Neural cell (in vitro differentiated cells): ENCODE measurements around the gene SUMO4.

Source experiments
- EP300 ChIP-seq: fragments of 450-650 bp; conservative IDR thresholded peaks from 2 replicates; pipeline ENCODE4 v1.6.1; 2014; ENCODE audit warnings: antibody characterized with exemption, mild to moderate bottlenecking, moderate library complexity; ENCODE audit not compliant: poor library complexity, severe bottlenecking
- EZH2 ChIP-seq: fragments of 200-600, 300-800 bp; shearing (Covaris generic), sonication (generic); IDR thresholded peaks from 2 replicates; pipeline ENCODE4 v1.6.1; 2014; ENCODE audit warnings: antibody characterized with exemption, low read length, borderline replicate concordance, mild to moderate bottlenecking; ENCODE audit not compliant: insufficient read depth, poor library complexity, severe bottlenecking
- REST ChIP-seq: IDR thresholded peaks from 2 replicates; pipeline ENCODE4 v1.6.1; 2012; ENCODE audit warnings: borderline replicate concordance
- SMC3 ChIP-seq: fragments of 450-650 bp; conservative IDR thresholded peaks from 2 replicates; pipeline ENCODE4 v1.6.1; 2014; ENCODE audit warnings: antibody characterized with exemption, mild to moderate bottlenecking, moderate library complexity; ENCODE audit not compliant: poor library complexity
- TF ChIP-seq, protein P1 (sequence below): fragments of 450-650 bp; IDR thresholded peaks from 2 replicates; pipeline ENCODE4 v1.5.1; 2014; ENCODE audit warnings: antibody characterized with exemption, mild to moderate bottlenecking, moderate library complexity; ENCODE audit not compliant: poor library complexity, severe bottlenecking

- no peak for TF ChIP-seq SMC3
- TF ChIP-seq, protein P1, sequence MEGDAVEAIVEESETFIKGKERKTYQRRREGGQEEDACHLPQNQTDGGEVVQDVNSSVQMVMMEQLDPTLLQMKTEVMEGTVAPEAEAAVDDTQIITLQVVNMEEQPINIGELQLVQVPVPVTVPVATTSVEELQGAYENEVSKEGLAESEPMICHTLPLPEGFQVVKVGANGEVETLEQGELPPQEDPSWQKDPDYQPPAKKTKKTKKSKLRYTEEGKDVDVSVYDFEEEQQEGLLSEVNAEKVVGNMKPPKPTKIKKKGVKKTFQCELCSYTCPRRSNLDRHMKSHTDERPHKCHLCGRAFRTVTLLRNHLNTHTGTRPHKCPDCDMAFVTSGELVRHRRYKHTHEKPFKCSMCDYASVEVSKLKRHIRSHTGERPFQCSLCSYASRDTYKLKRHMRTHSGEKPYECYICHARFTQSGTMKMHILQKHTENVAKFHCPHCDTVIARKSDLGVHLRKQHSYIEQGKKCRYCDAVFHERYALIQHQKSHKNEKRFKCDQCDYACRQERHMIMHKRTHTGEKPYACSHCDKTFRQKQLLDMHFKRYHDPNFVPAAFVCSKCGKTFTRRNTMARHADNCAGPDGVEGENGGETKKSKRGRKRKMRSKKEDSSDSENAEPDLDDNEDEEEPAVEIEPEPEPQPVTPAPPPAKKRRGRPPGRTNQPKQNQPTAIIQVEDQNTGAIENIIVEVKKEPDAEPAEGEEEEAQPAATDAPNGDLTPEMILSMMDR, result no peak
- no peak for TF ChIP-seq EZH2
- no peak for TF ChIP-seq EP300
- no peak for TF ChIP-seq REST
Measured at GRCh38 chr6:149425754-149426153, 25.7 kb downstream of the SUMO4 start.
